Vagina (tissue), 2 donors: Measurements from ENCODE around the gene PIEZO2.

Experiments used
- CTCF ChIP-seq, 3 experiments: fragments of 450-650 bp in 2 of 3; fragments of 200-600 bp in 1 of 3; sonication (generic) in 1 of 3; IDR thresholded peaks; one replicate each; pipeline ENCODE4 v1.5.1; 2017 to 2019; ENCODE audit warnings: antibody characterized with exemption in 3 of 3, mild to moderate bottlenecking in 2 of 3, moderate library complexity in 2 of 3
- POLR2A ChIP-seq, 2 donors: fragments of 450-650 bp; IDR thresholded peaks; one replicate each; pipeline ENCODE4 v1.6.1; 2017; ENCODE audit warnings: antibody characterized with exemption in 2 of 2, mild to moderate bottlenecking in 2 of 2, moderate library complexity in 2 of 2
- POLR2AphosphoS5 ChIP-seq, 2 donors: sonication (generic); formaldehyde crosslinking; IDR thresholded peaks; one replicate each; pipeline ENCODE4 v1.9.0; 2017; ENCODE audit warnings: antibody characterized with exemption in 2 of 2, mild to moderate bottlenecking in 2 of 2, low read depth in 1 of 2; ENCODE audit not compliant: insufficient read depth in 1 of 2

DNA sequence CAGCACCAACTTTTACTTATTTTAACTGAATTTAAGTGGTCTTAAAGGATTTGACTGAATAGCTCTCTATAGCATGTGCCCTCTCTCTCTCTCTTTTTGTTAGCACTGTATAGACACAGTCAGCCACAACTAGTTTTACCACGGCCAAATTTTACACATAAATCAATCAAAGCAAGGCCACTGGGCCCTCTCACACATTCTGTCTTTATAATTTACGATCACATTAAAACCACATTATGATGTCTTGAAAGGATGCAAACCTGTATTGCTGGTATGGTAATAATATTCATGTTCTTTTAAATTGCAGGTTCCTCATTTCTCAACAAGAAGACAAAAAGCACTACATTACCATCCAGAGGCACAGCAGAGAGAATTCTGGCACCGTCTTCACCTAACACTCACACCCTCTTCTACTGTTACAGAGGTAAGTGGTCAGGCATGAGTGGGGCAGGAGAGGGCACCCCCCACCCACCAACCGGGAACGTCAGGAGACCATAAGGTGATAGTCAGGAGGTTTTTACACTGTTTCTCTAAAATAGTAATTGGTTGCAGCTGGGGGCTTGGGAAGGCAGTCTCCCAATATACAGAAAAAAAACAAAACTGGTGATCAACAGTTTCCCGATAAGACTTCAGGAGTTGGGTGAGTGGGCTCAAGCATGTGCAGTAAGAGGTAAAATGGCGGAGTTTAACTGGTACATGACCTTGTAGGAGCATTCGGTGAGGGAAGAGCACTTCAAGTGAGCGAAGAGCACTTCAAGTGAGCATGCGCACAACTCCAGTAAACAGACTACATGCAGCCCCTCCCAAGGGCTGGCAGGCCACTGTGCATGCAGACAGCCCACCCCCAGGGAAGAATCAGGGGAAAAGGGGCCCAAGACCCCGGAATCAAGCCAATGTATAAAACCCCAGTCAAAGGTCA, 296.7 kb downstream of the PIEZO2 start:
- TF ChIP-seq CTCF (IDR thresholded peaks at IDR 0.05) (no peak), POLR2A (IDR thresholded peaks at IDR 0.05) (no peak), POLR2AphosphoS5 (IDR thresholded peaks at IDR 0.05; ENCODE audit: insufficient read depth in 1 of 2, low read depth in 1 of 2) (no peak)
